Measurements from ENCODE around the gene COL23A1. TPM values are rescaled to one million over a fixed set of nuclear protein-coding genes. Genes with fewer than 3 reads are reported as not detected.

COL23A1 gene
- total and polyA plus RNA-seq, 2 experiments from 2014 or later: 4.8 to 8.2 TPM

- TF ChIP-seq REST (IDR thresholded peaks at IDR 0.05; ENCODE audit: unreplicated experiment): no peak
- TF ChIP-seq STAT1 (IDR thresholded peaks at IDR 0.05; ENCODE audit: unreplicated experiment): no peak
- no peak for TF ChIP-seq CREB1 (CRISPR knock-in tag; IDR thresholded peaks at IDR 0.05; ENCODE audit: low read depth)
- TF ChIP-seq EZH2phosphoT487 (IDR thresholded peaks at IDR 0.05; ENCODE audit: unreplicated experiment): no peak
Measured at GRCh38 chr5:178295589-178295988, 294.6 kb downstream of the COL23A1 start (continued).

GRCh38 chr5:178293815-178294214 is 296.4 kb downstream of the COL23A1 start:
- Histone ChIP-seq H3F3A (replicated peaks; ENCODE audit: low read depth) (no peaks in the 10 kb centered on the region), H3K36me3 (ENCODE audit: insufficient read depth) (no peaks in the 10 kb centered on the region), H2AFZ (no peak overlapping the region), H4K20me1 (replicated peaks; ENCODE audit: insufficient read depth) (no peaks in the 10 kb centered on the region), H3K4me1 (ENCODE audit: insufficient read depth) (no peaks in the 10 kb centered on the region), H3K4me2 (no peak overlapping the region), H3K79me2 (replicated peaks; ENCODE audit: insufficient read depth) (no peaks in the 10 kb centered on the region), H3K9me2 (ENCODE audit: insufficient read depth) (peaks cover 4% of the 10 kb centered on the region; the same call in 1 of the 2 replicates), H3K27me3 (ENCODE audit: insufficient read depth) (no peaks in the 10 kb centered on the region), H3K4me3 (no peak overlapping the region), H3K27ac (ENCODE audit: low read depth) (no peak overlapping the region)
- H3K27me3 Mint-ChIP-seq (ENCODE audit: insufficient read depth, low read depth, poor library complexity): peaks cover 4% of the 10 kb centered on the region
- ATAC-seq: no peak
- no peak for TF ChIP-seq ZNF114 (CRISPR knock-in tag; IDR thresholded peaks at IDR 0.05)
- TF ChIP-seq JUNB (IDR thresholded peaks at IDR 0.05; ENCODE audit: unreplicated experiment): no peak
- TF ChIP-seq, protein P1, sequence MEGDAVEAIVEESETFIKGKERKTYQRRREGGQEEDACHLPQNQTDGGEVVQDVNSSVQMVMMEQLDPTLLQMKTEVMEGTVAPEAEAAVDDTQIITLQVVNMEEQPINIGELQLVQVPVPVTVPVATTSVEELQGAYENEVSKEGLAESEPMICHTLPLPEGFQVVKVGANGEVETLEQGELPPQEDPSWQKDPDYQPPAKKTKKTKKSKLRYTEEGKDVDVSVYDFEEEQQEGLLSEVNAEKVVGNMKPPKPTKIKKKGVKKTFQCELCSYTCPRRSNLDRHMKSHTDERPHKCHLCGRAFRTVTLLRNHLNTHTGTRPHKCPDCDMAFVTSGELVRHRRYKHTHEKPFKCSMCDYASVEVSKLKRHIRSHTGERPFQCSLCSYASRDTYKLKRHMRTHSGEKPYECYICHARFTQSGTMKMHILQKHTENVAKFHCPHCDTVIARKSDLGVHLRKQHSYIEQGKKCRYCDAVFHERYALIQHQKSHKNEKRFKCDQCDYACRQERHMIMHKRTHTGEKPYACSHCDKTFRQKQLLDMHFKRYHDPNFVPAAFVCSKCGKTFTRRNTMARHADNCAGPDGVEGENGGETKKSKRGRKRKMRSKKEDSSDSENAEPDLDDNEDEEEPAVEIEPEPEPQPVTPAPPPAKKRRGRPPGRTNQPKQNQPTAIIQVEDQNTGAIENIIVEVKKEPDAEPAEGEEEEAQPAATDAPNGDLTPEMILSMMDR (conservative IDR thresholded peaks at IDR 0.05; ENCODE audit: low read depth in 2 of 2): no peak
- TF ChIP-seq STAT1 (IDR thresholded peaks at IDR 0.05; ENCODE audit: unreplicated experiment): no peak
- no peak for TF ChIP-seq POLR2AphosphoS5 (IDR thresholded peaks at IDR 0.05; ENCODE audit: low read depth)
- TF ChIP-seq, protein P2, sequence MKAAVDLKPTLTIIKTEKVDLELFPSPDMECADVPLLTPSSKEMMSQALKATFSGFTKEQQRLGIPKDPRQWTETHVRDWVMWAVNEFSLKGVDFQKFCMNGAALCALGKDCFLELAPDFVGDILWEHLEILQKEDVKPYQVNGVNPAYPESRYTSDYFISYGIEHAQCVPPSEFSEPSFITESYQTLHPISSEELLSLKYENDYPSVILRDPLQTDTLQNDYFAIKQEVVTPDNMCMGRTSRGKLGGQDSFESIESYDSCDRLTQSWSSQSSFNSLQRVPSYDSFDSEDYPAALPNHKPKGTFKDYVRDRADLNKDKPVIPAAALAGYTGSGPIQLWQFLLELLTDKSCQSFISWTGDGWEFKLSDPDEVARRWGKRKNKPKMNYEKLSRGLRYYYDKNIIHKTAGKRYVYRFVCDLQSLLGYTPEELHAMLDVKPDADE (IDR thresholded peaks at IDR 0.05): no peak
- TF ChIP-seq NANOG (IDR thresholded peaks at IDR 0.05; ENCODE audit: borderline replicate concordance): no peak
- no peak for TF ChIP-seq EZH2phosphoT487 (IDR thresholded peaks at IDR 0.05; ENCODE audit: unreplicated experiment)
- no peak overlapping the region for H3K4me3 Mint-ChIP-seq
- DNase-seq (ENCODE audit: low spot score): no peak
- no peak overlapping the region for H3K27ac Mint-ChIP-seq
- no peaks in the 10 kb centered on the region for H3K36me3 Mint-ChIP-seq (ENCODE audit: low read depth)
- H3K4me1 Mint-ChIP-seq: no peaks in the 10 kb centered on the region; the same call in 1 of the 3 replicates
- H3K9me3 Mint-ChIP-seq: peaks cover 5% of the 10 kb centered on the region; the same call in 2 of the 3 replicates

Measured in GM23338 (cell line).